NCI-H2107 (cell line): Measurements from ENCODE around the gene LANCL2.
"Not testable (repeated sequence)": the region's sequence is repeated elsewhere in the genome, so short reads cannot be mapped to it uniquely, and the experiment has no call there.

Experiments
- DNase-seq: peaks from one replicate; lab custom pipeline; 2025; lab: John Stamatoyannopoulos, UW

The LANCL2 gene

GRCh38 chr7:55471594-55471993 lies 106.5 kb downstream of the LANCL2 start:
- not testable (repeated sequence) for DNase-seq

GRCh38 chr7:55472406-55472805 lies 107.3 kb downstream of the LANCL2 start:
- not testable (repeated sequence) for DNase-seq

- no peak for DNase-seq
Measured at GRCh38 chr7:55472928-55473725, 108.0 kb downstream of the LANCL2 start.

GRCh38 chr7:55473932-55474331 lies 108.8 kb downstream of the LANCL2 start:
- DNase-seq: no peak

- no peak for DNase-seq
Measured at GRCh38 chr7:55474944-55475854, 110.1 kb downstream of the LANCL2 start.

GRCh38 chr7:55475855-55476803 lies 111.0 kb downstream of the LANCL2 start:
- DNase-seq: no peak

- no peak for DNase-seq
Measured at GRCh38 chr7:55476852-55477780, 112.0 kb downstream of the LANCL2 start.

- DNase-seq: no peak
Measured at GRCh38 chr7:55477781-55478374, 112.7 kb downstream of the LANCL2 start.

GRCh38 chr7:55478700-55479099 lies 113.6 kb downstream of the LANCL2 start:
- no peak for DNase-seq

GRCh38 chr7:55481155-55481554 lies 116.0 kb downstream of the LANCL2 start:
- no peak for DNase-seq

- DNase-seq: no peak
Measured at GRCh38 chr7:55483046-55483445, 117.9 kb downstream of the LANCL2 start.
